Ovary (tissue), 9 donors: Measurements from ENCODE around the gene GPR75. TPM values are rescaled to one million over a fixed set of nuclear protein-coding genes. Genes with fewer than 3 reads are reported as not detected.

Source experiments
- DNase-seq, 5 donors: peaks; one replicate each; pipeline ENCODE4 v3.0.0-alpha.2; 2019 to 2020
- H3K27ac ChIP-seq, 2 donors: fragments of 200-600 bp; one replicate each; pipeline versions ENCODE4 v1.5.1 to v1.8.0; 2019 to 2022
- H3K27me3 ChIP-seq: fragments of 200-600 bp; one replicate; pipeline ENCODE4 v1.8.0; 2022
- H3K36me3 ChIP-seq: fragments of 200-600 bp; sonication (generic); one replicate; pipeline ENCODE4 v1.5.1; 2019
- H3K4me1 ChIP-seq: one replicate; pipeline ENCODE4 v1.8.1; 2013; ENCODE audit warnings: mild to moderate bottlenecking, moderate library complexity; ENCODE audit not compliant: insufficient read depth
- H3K4me3 ChIP-seq: fragments of 200-600 bp; sonication (generic); one replicate; pipeline ENCODE4 v1.5.1; 2017
- H3K9me3 ChIP-seq, 2 donors: fragments of 200-600 bp in 1 of 2; sonication (generic) in 1 of 2; one replicate each; pipeline versions ENCODE4 v1.5.1 to v1.8.1; 2013 to 2019; ENCODE audit warnings: mild to moderate bottlenecking in 1 of 2, moderate library complexity in 1 of 2
- EP300 ChIP-seq: sonication (generic); formaldehyde crosslinking; IDR thresholded peaks from one replicate; pipeline ENCODE4 v1.6.1; 2017; ENCODE audit warnings: antibody characterized with exemption
- POLR2A ChIP-seq: fragments of 450-650 bp; IDR thresholded peaks from one replicate; pipeline ENCODE4 v1.6.1; 2017; ENCODE audit warnings: antibody characterized with exemption, mild to moderate bottlenecking, moderate library complexity
- WGBS, 3 donors: extraction: QIAGEN DNeasy Blood & Tissue Kit in 1 of 3; methylation state at CpG; one replicate each; pipeline versions ENCODE4 v1.1.5 to v1.1.7; 2013 to 2017; 5-methylcytosine and 5-hydroxymethylcytosine counted together
- intact Hi-C, 4 donors: fragments of 100-400 bp; cut with DNase I; formaldehyde crosslinking; loops; one replicate each; pipeline versions ENCODE4 v1.11.0 to v1.15.1; 2022 to 2023
- microRNA-seq, 3 donors: library from miRNA; unstranded; fragments of <30 nt; microRNA quantifications; one replicate each; pipeline versions ENCODE4 to v1.2.0, GENCODE V29; 2019 to 2020
- polyA plus RNA-seq, 2 donors: library from polyadenylated mRNA; stranded (reverse); fragments of 200-250 nt in 1 of 2; fragments of 350-450 nt in 1 of 2; fragmentation: Illumina TruSeq in 1 of 2; extraction: RNeasy Lipid Tissue Mini Kit (QIAGEN cat#74804) in 1 of 2; gene quantifications; one replicate each; pipeline ENCODE4 v1.2.3, GENCODE V29; 2013 to 2014
- small RNA-seq: library from RNA; depleted of rRNA; stranded (forward); fragments of <200 nt; gene quantifications from one replicate; pipeline ENCODE3, GENCODE V24; 2016
- total RNA-seq, 7 donors: library from RNA; depleted of rRNA in 2 of 7; stranded (reverse); fragments of >200 nt in 2 of 7; fragmentation: NEBNext Ultra II Directional in 3 of 7; extraction: Animal tissue kit (Norgen Biotek cat#: 25700) in 3 of 7; gene quantifications; one replicate each; pipeline versions ENCODE4 v1.1.0 to v1.2.4, GENCODE V29; 2016 to 2023
- TF ChIP-seq, protein P1 (sequence below), 3 donors: fragments of 450-650 bp in 2 of 3; fragments of 200-600 bp in 1 of 3; IDR thresholded peaks; one replicate each; pipeline versions ENCODE4 v1.5.1 to v1.8.0; 2016 to 2022; ENCODE audit warnings: antibody characterized with exemption in 3 of 3, mild to moderate bottlenecking in 1 of 3
- donor health status: DM: no; HTN: no; CAD: no; lungs with moderate emphysema.
- donor health status: DM: no; HTN: no; CAD: no.
- donor health status: Bipolar disorder and iron deficiency.
- donor health status: DM: yes; HTN: yes; CAD: no.
- donor health status: DM: no; HTN: no; CAD: no.
- donor health status: DM: yes; HTN: yes; CAD: no.

The GPR75 gene
- total and polyA plus RNA-seq, 9 donors = 1.1 to 4.9 (median 2.8) TPM

DNA sequence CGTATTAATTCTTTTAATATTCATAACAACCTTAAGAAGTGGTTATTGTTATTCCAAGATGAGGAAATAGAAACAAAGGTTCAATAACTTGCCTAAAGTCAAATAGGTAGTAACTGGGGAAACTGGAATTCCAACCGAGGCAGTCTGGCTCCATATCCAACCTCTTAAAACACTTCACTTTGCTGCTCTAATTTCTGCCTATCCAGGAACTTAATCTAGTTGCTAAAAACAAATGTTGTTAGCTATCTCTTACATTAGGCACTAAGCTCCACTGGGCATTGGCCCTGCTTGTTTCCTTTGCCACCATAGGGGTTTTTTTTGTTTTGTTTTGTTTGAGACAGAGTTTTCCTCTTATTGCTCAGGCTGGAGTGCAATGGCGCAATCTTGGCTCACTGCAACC lies 48.2 kb downstream of the GPR75 start:
- WGBS, 3 donors = 94 to 98% (median 97%) methylated on average over 3 of the region's 3 CpGs
- TF ChIP-seq, protein P1, sequence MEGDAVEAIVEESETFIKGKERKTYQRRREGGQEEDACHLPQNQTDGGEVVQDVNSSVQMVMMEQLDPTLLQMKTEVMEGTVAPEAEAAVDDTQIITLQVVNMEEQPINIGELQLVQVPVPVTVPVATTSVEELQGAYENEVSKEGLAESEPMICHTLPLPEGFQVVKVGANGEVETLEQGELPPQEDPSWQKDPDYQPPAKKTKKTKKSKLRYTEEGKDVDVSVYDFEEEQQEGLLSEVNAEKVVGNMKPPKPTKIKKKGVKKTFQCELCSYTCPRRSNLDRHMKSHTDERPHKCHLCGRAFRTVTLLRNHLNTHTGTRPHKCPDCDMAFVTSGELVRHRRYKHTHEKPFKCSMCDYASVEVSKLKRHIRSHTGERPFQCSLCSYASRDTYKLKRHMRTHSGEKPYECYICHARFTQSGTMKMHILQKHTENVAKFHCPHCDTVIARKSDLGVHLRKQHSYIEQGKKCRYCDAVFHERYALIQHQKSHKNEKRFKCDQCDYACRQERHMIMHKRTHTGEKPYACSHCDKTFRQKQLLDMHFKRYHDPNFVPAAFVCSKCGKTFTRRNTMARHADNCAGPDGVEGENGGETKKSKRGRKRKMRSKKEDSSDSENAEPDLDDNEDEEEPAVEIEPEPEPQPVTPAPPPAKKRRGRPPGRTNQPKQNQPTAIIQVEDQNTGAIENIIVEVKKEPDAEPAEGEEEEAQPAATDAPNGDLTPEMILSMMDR (IDR thresholded peaks at IDR 0.05) = no peak
- TF ChIP-seq EP300 = no peak
- TF ChIP-seq POLR2A = no peak
- H3K27ac ChIP-seq = no peak overlapping the region
- intact Hi-C loops = no loop called here
- no peaks in the 10 kb centered on the region for H3K27me3 ChIP-seq
- no peak overlapping the region for H3K4me3 ChIP-seq
- DNase-seq = no peak
- no peaks in the 10 kb centered on the region for H3K36me3 ChIP-seq
- no peaks in the 10 kb centered on the region for H3K4me1 ChIP-seq
- no peaks in the 10 kb centered on the region for H3K9me3 ChIP-seq

Small RNAs within 50 kb of the gene (microRNA-seq; reads per million reads assigned to microRNA genes)
- gene MIR3682 = 0 reads per million in 3 donors

Small RNAs within 50 kb of the gene (small RNA-seq; reads per million reads assigned to genes)
- gene MIR3682 = not detected

Other genes starting within 250 kb of the GPR75 start
- gene CHAC2, start 92.2 kb downstream of the GPR75 start, total RNA-seq = 1 to 10 TPM in 4 of 7 donors, under 1 TPM in 3; 0.48 to 2.0 (median 1.2) TPM
- 1 to 10 TPM in 1 of 2 donors, under 1 TPM in 1; 0.39 to 1.1 TPM for gene CHAC2, start 92.2 kb downstream of the GPR75 start, polyA plus RNA-seq
- 10 to 100 TPM; 14.6 to 24.8 (median 21.2) TPM for gene ASB3, start 73.0 kb downstream of the GPR75 start, total RNA-seq
- gene ASB3, start 73.0 kb downstream of the GPR75 start, polyA plus RNA-seq = 10 to 100 TPM in 1 of 2 donors, 1 to 10 TPM in 1; 9.6 to 16.9 TPM
- gene ERLEC1, start 72.9 kb downstream of the GPR75 start, total RNA-seq = 100 to 1,000 TPM in 1 of 7 donors, 10 to 100 TPM in 6; 33.0 to 109 (median 40.3) TPM
- 10 to 100 TPM; 48.9 to 63.1 TPM for gene ERLEC1, start 72.9 kb downstream of the GPR75 start, polyA plus RNA-seq
- 10 to 100 TPM; 26.1 to 52.1 (median 33.3) TPM for gene PSME4, start 111.0 kb upstream of the GPR75 start, total RNA-seq
- 10 to 100 TPM; 12.8 to 18.9 TPM for gene PSME4, start 111.0 kb upstream of the GPR75 start, polyA plus RNA-seq